Mesendoderm (in vitro differentiated cells): ENCODE measurements around the gene ALDH3A1.

Experiments used
- DNase-seq: peaks from one replicate; pipeline ENCODE4 v3.0.0; 2013
- H2AK5ac ChIP-seq: 2 replicates; pipeline ENCODE4 v1.6.1; 2013; ENCODE audit warnings: low read length, inconsistent platforms
- H2BK120ac ChIP-seq: 2 replicates; pipeline ENCODE4 v1.6.1; 2013; ENCODE audit warnings: low read depth, mild to moderate bottlenecking, low read length, moderate library complexity, mixed read lengths
- H2BK15ac ChIP-seq: replicated peaks from 2 replicates; pipeline ENCODE4 v1.6.1; 2013; ENCODE audit warnings: low read depth, mild to moderate bottlenecking, moderate library complexity
- H2BK5ac ChIP-seq: 2 replicates; pipeline ENCODE4 v1.6.1; 2013; ENCODE audit warnings: low read length, inconsistent platforms
- H3K18ac ChIP-seq: 2 replicates; pipeline ENCODE4 v1.6.1; 2013; ENCODE audit warnings: mild to moderate bottlenecking, low read length, mixed read lengths
- H3K23ac ChIP-seq: one replicate; pipeline ENCODE4 v1.6.1; 2013; ENCODE audit warnings: low read length
- H3K27ac ChIP-seq: 2 replicates; pipeline ENCODE4 v1.5.1; 2013; ENCODE audit warnings: low read depth, mild to moderate bottlenecking, inconsistent platforms, low read length, moderate library complexity
- H3K27me3 ChIP-seq: 2 replicates; pipeline ENCODE4 v1.6.1; 2013; ENCODE audit warnings: low read length, control low read depth, mild to moderate bottlenecking, inconsistent platforms; ENCODE audit not compliant: insufficient read depth, poor library complexity
- H3K36me3 ChIP-seq: 2 replicates; pipeline ENCODE4 v1.6.1; 2013; ENCODE audit warnings: low read length, inconsistent platforms; ENCODE audit not compliant: control insufficient read depth, insufficient read depth
- H3K4ac ChIP-seq: one replicate; pipeline ENCODE4 v1.6.1; 2013; ENCODE audit warnings: low read depth, mild to moderate bottlenecking, low read length, moderate library complexity
- H3K4me1 ChIP-seq: 2 replicates; pipeline ENCODE4 v1.6.1; 2013; ENCODE audit warnings: low read depth, low read length, inconsistent platforms; ENCODE audit not compliant: control insufficient read depth
- H3K4me2 ChIP-seq: 2 replicates; pipeline ENCODE4 v1.6.1; 2013; ENCODE audit warnings: low read length
- H3K4me3 ChIP-seq: 2 replicates; pipeline ENCODE4 v1.5.1; 2013; ENCODE audit warnings: mild to moderate bottlenecking, low read length
- H3K56ac ChIP-seq: one replicate; pipeline ENCODE4 v1.6.1; 2013; ENCODE audit warnings: low read length
- H3K79me1 ChIP-seq: 2 replicates; pipeline ENCODE4 v1.6.1; 2013; ENCODE audit warnings: low read length, inconsistent platforms
- H3K79me2 ChIP-seq: 2 replicates; pipeline ENCODE4 v1.6.1; 2013; ENCODE audit warnings: mild to moderate bottlenecking, low read length; ENCODE audit not compliant: control insufficient read depth, insufficient read depth
- H3K9ac ChIP-seq: 2 replicates; pipeline ENCODE4 v1.6.1; 2013; ENCODE audit warnings: low read length, inconsistent platforms
- H4K5ac ChIP-seq: one replicate; pipeline ENCODE4 v1.6.1; 2013; ENCODE audit warnings: low read length
- H4K8ac ChIP-seq: one replicate; pipeline ENCODE4 v1.6.1; 2013; ENCODE audit warnings: low read depth, mild to moderate bottlenecking, control low read depth, low read length, moderate library complexity
- WGBS: extraction: QIAGEN DNeasy Blood & Tissue Kit; methylation state at CpG from one replicate; pipeline ENCODE4 v1.1.7; 2013; ENCODE audit warnings: low lambda C conversion rate, missing lambda C conversion rate; ENCODE audit not compliant: insufficient coverage; ENCODE audit errors: extremely low coverage; 5-methylcytosine and 5-hydroxymethylcytosine counted together

The ALDH3A1 gene

DNA sequence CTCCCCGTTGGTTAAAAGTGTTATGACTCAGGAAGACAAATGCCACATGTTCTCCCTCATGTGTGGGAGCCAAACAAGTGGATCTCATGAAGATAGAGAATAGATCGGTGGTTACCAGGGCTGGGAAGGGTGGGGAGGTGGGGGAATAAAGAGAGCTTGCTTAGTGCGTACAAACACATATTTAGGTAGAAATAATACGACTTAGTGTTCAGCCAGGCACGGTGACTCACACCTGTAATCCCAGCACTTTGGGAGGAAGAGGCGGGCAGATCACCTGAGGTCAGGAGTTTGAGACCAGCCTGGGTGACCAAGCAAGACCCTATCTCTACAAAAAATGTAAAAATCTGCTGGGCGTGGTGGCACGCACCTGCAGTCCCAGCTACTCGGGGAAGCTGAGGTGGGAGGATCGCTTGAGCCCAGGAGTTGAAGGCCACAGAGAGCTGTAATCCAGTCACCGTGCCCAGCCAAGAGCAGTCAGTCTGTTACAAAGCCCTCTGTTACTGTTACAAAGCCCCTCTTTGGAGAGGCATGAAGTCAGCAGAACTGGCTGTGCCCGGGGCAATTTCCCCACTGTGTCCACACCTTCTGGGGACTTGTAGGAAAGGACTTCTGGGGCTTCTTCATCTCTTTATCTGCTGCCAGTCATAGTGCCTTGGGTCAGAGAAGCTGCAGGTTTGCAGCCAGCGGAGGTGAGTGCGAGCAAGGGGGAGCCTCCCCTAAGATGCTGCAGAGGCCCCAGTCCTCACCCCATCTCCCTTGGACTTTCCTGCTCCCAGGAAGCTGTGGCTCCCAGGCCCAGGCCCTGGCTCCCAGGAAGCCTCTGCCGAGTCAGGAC is 4.3 kb upstream of the ALDH3A1 start:
- Histone ChIP-seq H3K4ac (no peak overlapping the region), H3K56ac (peak overlapping the region; percentile 4), H3K23ac (no peak overlapping the region), H3K27me3 (no peaks in the 10 kb centered on the region), H3K4me3 (no peak overlapping the region), H2AK5ac (no peak overlapping the region), H2BK120ac (no peak overlapping the region), H2BK5ac (no peak overlapping the region), H3K4me2 (no peak overlapping the region), H3K79me2 (no peaks in the 10 kb centered on the region), H3K9ac (no peak overlapping the region), H4K8ac (no peak overlapping the region), H3K27ac (no peak overlapping the region), H3K18ac (no peak overlapping the region), H3K36me3 (no peaks in the 10 kb centered on the region), H2BK15ac (no peak overlapping the region), H4K5ac (no peak overlapping the region), H3K4me1 (peaks cover 3% of the 10 kb centered on the region), H3K79me1 (no peaks in the 10 kb centered on the region)
- no CpG with 5 or more reads among the region's 15 CpGs for WGBS
- DNase-seq: no peak

GRCh38 chr17:19750835-19751234 is 2.7 kb upstream of the ALDH3A1 start:
- Histone ChIP-seq H3K79me2 (no peaks in the 10 kb centered on the region), H2BK5ac (no peak overlapping the region), H2BK15ac (no peak overlapping the region), H2AK5ac (no peak overlapping the region), H2BK120ac (no peak overlapping the region), H3K9ac (no peak overlapping the region), H3K4me1 (peaks cover under 1% of the 10 kb centered on the region), H3K27ac (no peak overlapping the region), H3K23ac (no peak overlapping the region), H3K18ac (no peak overlapping the region), H4K5ac (no peak overlapping the region), H3K4me3 (no peak overlapping the region), H3K4me2 (no peak overlapping the region), H3K4ac (no peak overlapping the region), H3K36me3 (no peaks in the 10 kb centered on the region), H3K79me1 (no peaks in the 10 kb centered on the region), H3K56ac (no peak overlapping the region), H3K27me3 (no peaks in the 10 kb centered on the region), H4K8ac (no peak overlapping the region)
- no CpG with 5 or more reads among the region's 3 CpGs for WGBS
- no peak for DNase-seq

DNA sequence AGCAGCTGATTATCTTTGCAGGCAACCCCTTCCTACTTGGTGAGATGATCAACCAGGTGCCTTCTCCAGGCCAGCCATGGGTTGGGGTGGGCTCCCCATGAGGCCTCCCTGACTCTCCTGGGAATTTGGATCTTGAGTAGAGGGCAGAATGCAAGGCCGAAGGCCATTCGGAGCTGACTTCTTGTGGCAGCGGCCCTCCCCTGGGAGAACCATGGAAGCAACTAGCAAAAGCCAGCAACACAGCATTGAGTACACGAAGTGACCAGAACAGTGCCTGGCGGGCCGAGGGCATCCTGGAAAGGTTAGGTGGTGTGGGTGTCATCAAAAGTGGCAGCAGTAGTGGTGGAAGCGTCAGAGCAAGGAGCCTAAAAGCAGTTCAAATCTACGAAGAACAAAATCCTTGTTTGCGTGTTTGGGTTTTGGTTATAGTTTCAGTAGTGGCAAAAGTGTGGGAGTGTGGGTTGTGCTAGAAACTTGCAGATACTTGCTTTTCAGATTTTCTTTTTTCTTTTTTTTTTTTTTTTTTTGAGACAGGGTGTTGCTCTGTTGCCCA is 2.0 kb upstream of the ALDH3A1 start:
- Histone ChIP-seq H3K9ac (no peak overlapping the region), H3K56ac (no peak overlapping the region), H2AK5ac (no peak overlapping the region), H3K36me3 (no peaks in the 10 kb centered on the region), H3K79me1 (no peaks in the 10 kb centered on the region), H4K5ac (no peak overlapping the region), H3K18ac (no peak overlapping the region), H3K27ac (no peak overlapping the region), H3K4me1 (no peaks in the 10 kb centered on the region), H2BK120ac (no peak overlapping the region), H3K79me2 (no peaks in the 10 kb centered on the region), H3K23ac (no peak overlapping the region), H2BK15ac (no peak overlapping the region), H4K8ac (no peak overlapping the region), H3K27me3 (no peaks in the 10 kb centered on the region), H3K4me3 (no peak overlapping the region), H2BK5ac (no peak overlapping the region), H3K4ac (no peak overlapping the region), H3K4me2 (no peak overlapping the region)
- no CpG with 5 or more reads among the region's 9 CpGs for WGBS
- DNase-seq: no peak

DNA sequence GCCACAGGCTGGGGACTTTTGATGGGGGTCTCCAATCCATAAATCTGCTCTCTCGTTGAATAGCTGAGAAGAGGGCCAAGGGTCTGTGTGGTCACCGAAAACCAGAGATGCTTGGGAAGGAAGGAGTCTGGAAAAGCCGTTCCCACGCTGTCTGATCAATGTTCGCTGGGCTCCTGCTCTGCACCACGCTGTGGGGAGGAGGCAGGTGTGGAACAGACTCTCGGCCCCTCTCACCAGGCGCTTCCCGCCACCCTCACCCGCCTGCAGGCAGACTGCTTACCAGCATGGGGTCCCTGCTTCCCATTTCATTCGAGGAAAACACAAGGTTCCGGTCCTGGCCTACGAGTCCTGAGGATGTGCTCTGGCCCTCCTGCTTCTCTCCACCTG is 702 bp upstream of the ALDH3A1 start:
- no peak for DNase-seq

GRCh38 chr17:19747159-19747719 is 859 bp downstream of the ALDH3A1 start:
- Histone ChIP-seq H3K23ac (no peak overlapping the region), H2BK120ac (no peak overlapping the region), H3K79me2 (no peaks in the 10 kb centered on the region), H3K36me3 (no peaks in the 10 kb centered on the region), H4K8ac (no peak overlapping the region), H2BK5ac (no peak overlapping the region), H3K9ac (no peak overlapping the region), H3K56ac (no peak overlapping the region), H3K79me1 (no peaks in the 10 kb centered on the region), H3K4me3 (no peak overlapping the region), H3K4me2 (no peak overlapping the region), H3K4me1 (no peaks in the 10 kb centered on the region), H2AK5ac (no peak overlapping the region), H3K18ac (no peak overlapping the region), H2BK15ac (no peak overlapping the region), H3K4ac (no peak overlapping the region), H3K27me3 (no peaks in the 10 kb centered on the region), H4K5ac (no peak overlapping the region), H3K27ac (no peak overlapping the region)
- no peak for DNase-seq
- no CpG with 5 or more reads among the region's 13 CpGs for WGBS

More for the DNA sequence above, 702 bp upstream of the ALDH3A1 start:
- no peak overlapping the region for H2AK5ac ChIP-seq
- H3K27me3 ChIP-seq: no peaks in the 10 kb centered on the region
- no peak overlapping the region for H3K27ac ChIP-seq
- WGBS: no CpG with 5 or more reads among the region's 13 CpGs
- H3K18ac ChIP-seq: no peak overlapping the region
- H3K56ac ChIP-seq: no peak overlapping the region
- H3K9ac ChIP-seq: no peak overlapping the region
- no peaks in the 10 kb centered on the region for H3K79me1 ChIP-seq
- H2BK15ac ChIP-seq: no peak overlapping the region
- no peak overlapping the region for H3K4me2 ChIP-seq
- H2BK5ac ChIP-seq: no peak overlapping the region
- no peak overlapping the region for H3K4me3 ChIP-seq
- H3K4ac ChIP-seq: no peak overlapping the region
- H3K4me1 ChIP-seq: no peaks in the 10 kb centered on the region
- H4K5ac ChIP-seq: no peak overlapping the region
- no peaks in the 10 kb centered on the region for H3K36me3 ChIP-seq
- no peak overlapping the region for H2BK120ac ChIP-seq
- H4K8ac ChIP-seq: no peak overlapping the region
- H3K79me2 ChIP-seq: no peaks in the 10 kb centered on the region
- H3K23ac ChIP-seq: no peak overlapping the region
